H1 (cell line): Measurements from ENCODE around the gene EXOSC7. TPM values are rescaled to one million over a fixed set of nuclear protein-coding genes. Genes with fewer than 3 reads are reported as not detected.

ENCODE experiments used
- CTCF ChIA-PET: fragments of 300-600 bp; sonication (Branson Sonifier 250); formaldehyde crosslinking; loops from one replicate; lab custom pipeline; 2021; ENCODE audit not compliant: partially characterized antibody; lab: Charles Lee
- POLR2A ChIA-PET: fragments of 300-600 bp; sonication (Branson Sonifier 250); formaldehyde crosslinking; loops from one replicate; lab custom pipeline; 2021; ENCODE audit warnings: inconsistent platforms; ENCODE audit not compliant: partially characterized antibody; lab: Charles Lee
- DNase-seq, 2 experiments: peaks; one replicate each; pipeline versions ENCODE4 v3.0.0 to v3.0.0-alpha.2; 2010 to 2022; ENCODE audit warnings: low spot score in 2 of 2, low read depth in 1 of 2, mixed read lengths in 1 of 2
- FAIRE-seq: peaks from 2 replicates; lab custom pipeline; 2011; peaks lifted over from hg19 to GRCh38; lab: Jason Lieb, UNC
- H2AFZ ChIP-seq: 2 replicates; pipeline ENCODE4 v1.8.1; 2012; ENCODE audit warnings: low read length, inconsistent platforms
- H2AK5ac ChIP-seq: 2 replicates; pipeline ENCODE4 v1.6.1; 2013; ENCODE audit warnings: low read depth, low read length
- H2BK120ac ChIP-seq: replicated peaks from 2 replicates; pipeline ENCODE3; 2013; ENCODE audit warnings: low read depth, low read length, inconsistent platforms
- H2BK12ac ChIP-seq: 2 replicates; pipeline ENCODE4 v1.6.1; 2013; ENCODE audit warnings: low read depth, low read length
- H2BK15ac ChIP-seq: 2 replicates; pipeline ENCODE4 v1.6.1; 2013; ENCODE audit warnings: low read length
- H2BK20ac ChIP-seq: 2 replicates; pipeline ENCODE4 v1.6.1; 2013; ENCODE audit warnings: low read length
- H2BK5ac ChIP-seq: 2 replicates; pipeline ENCODE4 v1.6.1; 2013; ENCODE audit warnings: low read depth, low read length
- H3K14ac ChIP-seq: 2 replicates; pipeline ENCODE4 v1.6.1; 2013; ENCODE audit warnings: inconsistent platforms; ENCODE audit not compliant: insufficient read length
- H3K18ac ChIP-seq: 2 replicates; pipeline ENCODE4 v1.6.1; 2013; ENCODE audit warnings: low read length; ENCODE audit errors: extremely low read depth
- H3K23ac ChIP-seq: 2 replicates; pipeline ENCODE4 v1.6.1; 2013; ENCODE audit warnings: inconsistent platforms; ENCODE audit not compliant: insufficient read length
- H3K23me2 ChIP-seq: 2 replicates; pipeline ENCODE4 v1.6.1; 2013; ENCODE audit warnings: low read depth, low read length
- H3K27ac ChIP-seq: 2 replicates; pipeline ENCODE4 v1.6.1; 2011; ENCODE audit warnings: low read depth, low read length, inconsistent platforms
- H3K27me3 ChIP-seq, 4 experiments: replicated peaks in 1 of 4; 1 replicate in 1 of 4; 2 replicates in 3 of 4; pipeline versions ENCODE4 v1.6.1 to v1.8.1; 2011 to 2013; ENCODE audit warnings: low read length in 3 of 4, mild to moderate bottlenecking in 3 of 4, inconsistent platforms in 2 of 4, mixed read lengths in 2 of 4, moderate library complexity in 1 of 4; ENCODE audit not compliant: control insufficient read depth in 3 of 4, insufficient read depth in 3 of 4; ENCODE audit errors: extremely low read depth in 1 of 4
- H3K36me3 ChIP-seq, 4 experiments: 2 replicates each; pipeline versions ENCODE4 v1.6.1 to v1.8.1; 2011 to 2013; ENCODE audit warnings: mild to moderate bottlenecking in 4 of 4, low read length in 3 of 4, moderate library complexity in 2 of 4, control low read depth in 1 of 4, inconsistent platforms in 1 of 4; ENCODE audit not compliant: insufficient read depth in 4 of 4, control insufficient read depth in 2 of 4
- H3K4ac ChIP-seq: replicated peaks from 2 replicates; pipeline ENCODE3; 2013; ENCODE audit warnings: low read length, low read depth, mixed read lengths, inconsistent platforms; ENCODE audit not compliant: insufficient read length
- H3K4me1 ChIP-seq, 4 experiments: replicated peaks in 1 of 4; 1 replicate in 1 of 4; 2 replicates in 3 of 4; pipeline versions ENCODE4 v1.6.1 to v1.8.1; 2011 to 2013; ENCODE audit warnings: low read length in 3 of 4, inconsistent platforms in 2 of 4, mixed read lengths in 1 of 4; ENCODE audit not compliant: insufficient read depth in 4 of 4, control insufficient read depth in 3 of 4
- H3K4me2 ChIP-seq, 2 experiments: 2 replicates each; pipeline versions ENCODE4 v1.6.1 to v1.8.1; 2011 to 2013; ENCODE audit warnings: low read depth in 2 of 2, low read length in 2 of 2, control low read depth in 1 of 2, inconsistent platforms in 1 of 2, mild to moderate bottlenecking in 1 of 2; ENCODE audit not compliant: insufficient read depth in 1 of 2
- H3K4me3 ChIP-seq, 4 experiments: fragments of 200-600, 300-600 bp in 1 of 4; sonication (generic), shearing (Covaris generic), sonication (Bioruptor Twin) in 1 of 4; 2 replicates each; pipeline versions ENCODE4 v1.5.1 to v1.8.1; 2011 to 2016; ENCODE audit warnings: low read length in 4 of 4, low read depth in 3 of 4, control low read depth in 2 of 4, inconsistent platforms in 2 of 4, mild to moderate bottlenecking in 2 of 4, mixed read lengths in 1 of 4, moderate library complexity in 1 of 4; ENCODE audit not compliant: insufficient read depth in 2 of 4; ENCODE audit errors: extremely low read depth in 1 of 4
- H3K56ac ChIP-seq: replicated peaks from 2 replicates; pipeline ENCODE3; 2013; ENCODE audit warnings: low read depth, mild to moderate bottlenecking, mixed read lengths, low read length, inconsistent platforms; ENCODE audit not compliant: insufficient read length
- H3K79me1 ChIP-seq: 2 replicates; pipeline ENCODE4 v1.6.1; 2013; ENCODE audit warnings: low read depth, low read length, control low read depth
- H3K79me2 ChIP-seq, 2 experiments: 2 replicates each; pipeline versions ENCODE4 v1.6.1 to v1.8.1; 2012 to 2013; ENCODE audit warnings: low read length in 2 of 2, mild to moderate bottlenecking in 2 of 2, inconsistent platforms in 1 of 2; ENCODE audit not compliant: insufficient read depth in 2 of 2, control insufficient read depth in 1 of 2
- H3K9ac ChIP-seq, 4 experiments: replicated peaks in 1 of 4; 1 replicate in 1 of 4; 2 replicates in 3 of 4; pipeline versions ENCODE4 v1.6.1 to v1.8.1; 2011 to 2013; ENCODE audit warnings: low read depth in 3 of 4, low read length in 3 of 4, control low read depth in 2 of 4, mild to moderate bottlenecking in 2 of 4, moderate library complexity in 2 of 4, inconsistent platforms in 1 of 4; ENCODE audit errors: extremely low read depth in 1 of 4
- H3K9me3 ChIP-seq, 2 experiments: 2 replicates each; pipeline versions ENCODE4 v1.6.1 to v1.8.1; 2012 to 2013; ENCODE audit warnings: mild to moderate bottlenecking in 2 of 2, moderate library complexity in 2 of 2, control low read depth in 1 of 2, inconsistent platforms in 1 of 2, low read depth in 1 of 2, low read length in 1 of 2, mixed read lengths in 1 of 2; ENCODE audit not compliant: insufficient read depth in 2 of 2
- H4K20me1 ChIP-seq, 2 experiments: replicated peaks in 1 of 2; 2 replicates each; pipeline versions ENCODE3 to v1.8.1; 2011 to 2013; ENCODE audit warnings: inconsistent platforms in 2 of 2, low read length in 2 of 2, mild to moderate bottlenecking in 1 of 2; ENCODE audit not compliant: insufficient read depth in 2 of 2, control insufficient read depth in 1 of 2
- H4K5ac ChIP-seq: 2 replicates; pipeline ENCODE4 v1.6.1; 2013; ENCODE audit warnings: low read length, low read depth, mixed read lengths, inconsistent platforms; ENCODE audit not compliant: insufficient read length
- H4K8ac ChIP-seq: 2 replicates; pipeline ENCODE4 v1.8.0; 2013; ENCODE audit warnings: mild to moderate bottlenecking, moderate library complexity, low read length, inconsistent platforms; ENCODE audit not compliant: insufficient read depth; ENCODE audit errors: extremely low read depth
- H4K91ac ChIP-seq: replicated peaks from 2 replicates; pipeline ENCODE3; 2013; ENCODE audit warnings: low read length, mixed read lengths, inconsistent platforms; ENCODE audit not compliant: insufficient read length
- CBX8 ChIP-seq: fragments of 300-800, 300-1000 bp; sonication (generic); IDR thresholded peaks from 2 replicates; pipeline ENCODE4 v1.7.1; 2016; ENCODE audit warnings: low read depth, low read length, borderline replicate concordance
- CHD2 ChIP-seq: IDR thresholded peaks from 2 replicates; pipeline ENCODE4 v1.6.1; 2012; ENCODE audit warnings: low read length, improper control_type of control experiment
- CTCF ChIP-seq, 3 experiments: IDR thresholded peaks; 1 replicate in 2 of 3; 2 replicates in 1 of 3; pipeline versions ENCODE4 v1.5.1 to v1.6.1; 2011; ENCODE audit warnings: low read length in 3 of 3, mild to moderate bottlenecking in 3 of 3, inconsistent platforms in 2 of 3, low read depth in 1 of 3, moderate library complexity in 1 of 3; ENCODE audit not compliant: insufficient read depth in 1 of 3; ENCODE audit errors: control extremely low read depth in 1 of 3
- E2F6 ChIP-seq: IDR thresholded peaks from 2 replicates; pipeline ENCODE4 v1.6.1; 2012; ENCODE audit warnings: inconsistent platforms
- EP300 ChIP-seq, 2 experiments: IDR thresholded peaks; 1 replicate in 1 of 2; 2 replicates in 1 of 2; pipeline ENCODE4 v1.6.1; 2011 to 2012; ENCODE audit warnings: low read depth in 2 of 2, low read length in 2 of 2, mild to moderate bottlenecking in 2 of 2, borderline replicate concordance in 1 of 2, inconsistent platforms in 1 of 2, moderate library complexity in 1 of 2
- EZH2 ChIP-seq: fragments of 200-600 bp; sonication (generic); IDR thresholded peaks from 2 replicates; pipeline ENCODE4 v1.7.1; 2012; ENCODE audit warnings: low read depth, mild to moderate bottlenecking, moderate library complexity, low read length, inconsistent platforms; ENCODE audit not compliant: severe bottlenecking
- MAFK ChIP-seq: IDR thresholded peaks from 2 replicates; pipeline ENCODE4 v1.6.1; 2012; ENCODE audit warnings: low read depth, mild to moderate bottlenecking, improper control_type of control experiment, low read length
- SAP30 ChIP-seq: fragments of 300-600 bp; sonication (generic); IDR thresholded peaks from 2 replicates; pipeline ENCODE4 v1.7.1; 2012; ENCODE audit warnings: low read length, moderate library complexity, mild to moderate bottlenecking, inconsistent platforms; ENCODE audit not compliant: insufficient read depth, insufficient replicate concordance
- SP1 ChIP-seq: IDR thresholded peaks from 2 replicates; pipeline ENCODE4 v1.6.1; 2011; ENCODE audit warnings: low read depth, low read length
- WGBS, 2 experiments: shearing (Covaris generic) in 1 of 2; methylation state at CpG; one replicate each; pipeline versions ENCODE4 v1.1.6 to v1.1.7; 2013 to 2015; ENCODE audit warnings: low lambda C conversion rate in 2 of 2, mixed read lengths in 2 of 2, inconsistent platforms in 1 of 2, low coverage in 1 of 2, missing lambda C conversion rate in 1 of 2; ENCODE audit not compliant: insufficient replicate concordance in 2 of 2, insufficient coverage in 1 of 2, insufficient read length in 1 of 2; ENCODE audit errors: extremely low coverage in 1 of 2, missing lambda C conversion rate in 1 of 2; 5-methylcytosine and 5-hydroxymethylcytosine counted together
- polyA plus RNA-seq, 7 experiments: library from polyadenylated mRNA; depleted of rRNA in 3 of 7; stranded (reverse) in 5 of 7; unstranded in 2 of 7; fragments of >200 nt in 5 of 7; fragments of 200-250 nt in 2 of 7; gene quantifications; 1 replicate in 5 of 7; 2 replicates in 1 of 7; 4 replicates in 1 of 7; pipeline versions ENCODE4 v1.2.1 to v1.2.3, GENCODE V29; 2011 to 2013; ENCODE audit warnings: missing spikeins in 2 of 7, mixed read lengths in 2 of 7
- total RNA-seq: library from RNA; stranded (reverse); fragmentation: NEBNext Ultra II Directional; extraction: Animal tissue kit (Norgen Biotek cat#: 25700); gene quantifications from 2 replicates; pipeline ENCODE4 v1.2.1, GENCODE V29; 2021

The EXOSC7 gene
- total and polyA plus RNA-seq, 2 of the 8 experiments (the other 6 are each of a cell fraction or from before 2014, with no cell fraction given): 92.7 to 94.5 TPM

- 94% methylated on average over 3 of the region's 3 CpGs; no CpG with 5 or more reads in 1 of the 2 experiments for WGBS, 2 experiments
- TF ChIP-seq SAP30 (no peak), CHD2 (no peak), CBX8 (no peak), EP300 (IDR thresholded peaks at IDR 0.05; ENCODE audit: borderline replicate concordance in 1 of 2, low read depth in 2 of 2, low read length in 2 of 2) (no peak), MAFK (no peak), EZH2 (no peak), CTCF (IDR thresholded peaks at IDR 0.05; ENCODE audit: control extremely low read depth in 1 of 3, insufficient read depth in 1 of 3, low read depth in 1 of 3, low read length in 3 of 3) (no peak), SP1 (no peak), E2F6 (no peak)
Measured at GRCh38 chr3:44982817-44983216, 6.8 kb downstream of the EXOSC7 start.

More at GRCh38 chr3:44982817-44983216, 6.8 kb downstream of the EXOSC7 start:
- H3K9ac ChIP-seq: no peak overlapping the region
- peaks cover 10 to 13% of the 10 kb centered on the region in 2 experiments for H4K20me1 ChIP-seq
- H4K5ac ChIP-seq: no peak overlapping the region
- no peak for FAIRE-seq
- no peak overlapping the region for H2BK12ac ChIP-seq
- no peak overlapping the region for H3K27ac ChIP-seq
- H3K14ac ChIP-seq: no peak overlapping the region
- no peak overlapping the region for H4K91ac ChIP-seq
- H3K79me2 ChIP-seq: peaks cover 41 to 95% of the 10 kb centered on the region in 2 experiments
- POLR2A ChIA-PET: interaction anchor here (1.0 to 6.6 kb wide), 3 partner anchors 7 to 35 kb away, joined by 3 to 48 read pairs (median 11); partner anchors contain the start of genes EXOSC7 and ZDHHC3
- no peak overlapping the region for H2AK5ac ChIP-seq
- H3K79me1 ChIP-seq: peaks cover 22% of the 10 kb centered on the region
- no peak overlapping the region for H3K4me3 ChIP-seq
- H2AFZ ChIP-seq: no peak overlapping the region
- no peak overlapping the region for H2BK5ac ChIP-seq
- no peaks in the 10 kb centered on the region for H3K23me2 ChIP-seq
- H4K8ac ChIP-seq: no peak overlapping the region
- no peaks in the 10 kb centered on the region for H3K27me3 ChIP-seq
- H3K36me3 ChIP-seq: peaks cover 0 to 21% (median 5%) of the 10 kb centered on the region in 4 experiments; a peak in 4 of 8 replicates
- H2BK120ac ChIP-seq: no peak overlapping the region
- CTCF ChIA-PET: interaction anchor here (1.1 to 2.9 kb wide), 5 partner anchors 7 to 69 kb away, joined by 3 to 18 read pairs (median 6); no protein-coding TSS in a partner anchor
- no peak overlapping the region for H3K4ac ChIP-seq
- H3K56ac ChIP-seq: no peak overlapping the region
- H2BK15ac ChIP-seq: no peak overlapping the region
- peaks cover 2 to 11% of the 10 kb centered on the region in 2 experiments; a peak in 1 of 4 replicates for H3K9me3 ChIP-seq
- no peak overlapping the region for H3K4me2 ChIP-seq
- H3K4me1 ChIP-seq: no peaks in the 10 kb centered on the region
- no peak overlapping the region for H3K18ac ChIP-seq
- no peak overlapping the region for H3K23ac ChIP-seq
- no peak overlapping the region for H2BK20ac ChIP-seq
- no peak for DNase-seq
